Urothelium cell line (cell line): ENCODE data around the gene CDC42.
"Not testable (repeated sequence)": the region's sequence is repeated elsewhere in the genome, so short reads cannot be mapped to it uniquely, and the experiment has no call there.

ENCODE experiments used
- DNase-seq: peaks from one replicate; pipeline ENCODE4 v3.0.0; 2011; ENCODE audit warnings: low spot score, mixed read lengths
- FAIRE-seq: peaks from 2 replicates; lab custom pipeline; 2011; peaks lifted over from hg19 to GRCh38; lab: Jason Lieb, UNC

The CDC42 gene

GRCh38 chr1:22034834-22035233 is 17.7 kb upstream of the CDC42 start:
- DNase-seq, FAIRE-seq: not testable (repeated sequence)

- DNase-seq = no peak
- no peak for FAIRE-seq
These were observed 15.0 kb upstream of the CDC42 start for GRCh38 chr1:22037520-22037919.

- FAIRE-seq = no peak
- DNase-seq = no peak
These were observed 14.5 kb upstream of the CDC42 start for GRCh38 chr1:22038036-22038435.

GRCh38 chr1:22039594-22040285 is 12.8 kb upstream of the CDC42 start:
- FAIRE-seq = no peak
- no peak for DNase-seq

- DNase-seq = no peak
- no peak for FAIRE-seq
These were observed 12.3 kb upstream of the CDC42 start for GRCh38 chr1:22040286-22040623.

GRCh38 chr1:22041505-22041904 is 11.0 kb upstream of the CDC42 start:
- FAIRE-seq = no peak
- no peak for DNase-seq

- FAIRE-seq = no peak
- DNase-seq = no peak
These were observed 9.2 kb upstream of the CDC42 start for GRCh38 chr1:22043198-22043769.

GRCh38 chr1:22044690-22045420 is 7.7 kb upstream of the CDC42 start:
- DNase-seq (peak; percentile 26), FAIRE-seq (no peak)

GRCh38 chr1:22045604-22046228 is 6.8 kb upstream of the CDC42 start:
- DNase-seq (no peak), FAIRE-seq (no peak)

GRCh38 chr1:22048351-22049192 is 3.9 kb upstream of the CDC42 start:
- no peak for DNase-seq
- FAIRE-seq = no peak

GRCh38 chr1:22050330-22050729 is 2.2 kb upstream of the CDC42 start:
- FAIRE-seq (no peak), DNase-seq (no peak)

- FAIRE-seq (no peak), DNase-seq (no peak)
These were observed 848 bp upstream of the CDC42 start for GRCh38 chr1:22051607-22052114.

- peak; percentile 79 for DNase-seq
- no peak for FAIRE-seq
These were observed 730 bp downstream of the CDC42 start for GRCh38 chr1:22053017-22053860.

- DNase-seq (no peak), FAIRE-seq (no peak)
These were observed 1.6 kb downstream of the CDC42 start for GRCh38 chr1:22053861-22054770.

GRCh38 chr1:22055463-22055862 is 3.0 kb downstream of the CDC42 start:
- FAIRE-seq = no peak
- DNase-seq = no peak

- DNase-seq (no peak), FAIRE-seq (no peak)
These were observed 3.5 kb downstream of the CDC42 start for GRCh38 chr1:22056043-22056442.

- no peak for DNase-seq
- FAIRE-seq = no peak
These were observed 4.4 kb downstream of the CDC42 start for GRCh38 chr1:22056936-22057335.

- DNase-seq = no peak
- FAIRE-seq = no peak
These were observed 5.4 kb downstream of the CDC42 start for GRCh38 chr1:22057861-22058260.
